ENCODE results near the gene SLC7A6OS. TPM values are rescaled to one million over a fixed set of nuclear protein-coding genes. Genes with fewer than 3 reads are reported as not detected.

Gene SLC7A6OS
- polyA plus RNA-seq, 1 donor (not counting 4 experiments of a cell fraction or from before 2014, with no cell fraction given), result 12.6 TPM

DNA sequence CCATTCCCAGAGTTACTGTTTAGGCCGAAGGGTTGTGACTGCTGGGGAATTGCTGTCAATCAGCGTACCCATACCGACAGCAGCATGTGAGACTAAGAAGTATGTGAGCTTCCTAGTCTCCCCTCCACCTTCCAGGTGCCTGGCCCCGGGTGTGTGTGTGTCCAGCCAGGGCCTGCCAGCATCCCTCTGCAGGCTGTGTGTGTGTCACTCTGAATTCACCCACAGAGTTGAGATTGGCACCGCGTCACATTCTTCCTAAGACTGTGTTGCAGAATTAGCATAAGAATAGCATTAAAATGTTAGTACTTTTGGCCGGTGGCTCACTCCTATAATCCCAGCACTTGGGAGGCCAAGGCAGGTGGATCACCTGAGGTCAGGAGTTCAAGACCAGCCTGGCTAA, 31.9 kb upstream of the SLC7A6OS start:
- no peaks in the 10 kb centered on the region for H3K9me1 ChIP-seq (ENCODE audit: control insufficient read depth, extremely low read depth, insufficient read depth, low read length)
- no peak overlapping the region for H3K27ac ChIP-seq (ENCODE audit: control insufficient read depth, insufficient read depth, low read length)
- H3K79me2 ChIP-seq (ENCODE audit: control insufficient read depth, insufficient read depth, low read length), result no peaks in the 10 kb centered on the region
- H3K4me1 ChIP-seq (ENCODE audit: control insufficient read depth, extremely low read depth, insufficient read depth, low read length), result peaks cover 7% of the 10 kb centered on the region
- TF ChIP-seq, protein P1, sequence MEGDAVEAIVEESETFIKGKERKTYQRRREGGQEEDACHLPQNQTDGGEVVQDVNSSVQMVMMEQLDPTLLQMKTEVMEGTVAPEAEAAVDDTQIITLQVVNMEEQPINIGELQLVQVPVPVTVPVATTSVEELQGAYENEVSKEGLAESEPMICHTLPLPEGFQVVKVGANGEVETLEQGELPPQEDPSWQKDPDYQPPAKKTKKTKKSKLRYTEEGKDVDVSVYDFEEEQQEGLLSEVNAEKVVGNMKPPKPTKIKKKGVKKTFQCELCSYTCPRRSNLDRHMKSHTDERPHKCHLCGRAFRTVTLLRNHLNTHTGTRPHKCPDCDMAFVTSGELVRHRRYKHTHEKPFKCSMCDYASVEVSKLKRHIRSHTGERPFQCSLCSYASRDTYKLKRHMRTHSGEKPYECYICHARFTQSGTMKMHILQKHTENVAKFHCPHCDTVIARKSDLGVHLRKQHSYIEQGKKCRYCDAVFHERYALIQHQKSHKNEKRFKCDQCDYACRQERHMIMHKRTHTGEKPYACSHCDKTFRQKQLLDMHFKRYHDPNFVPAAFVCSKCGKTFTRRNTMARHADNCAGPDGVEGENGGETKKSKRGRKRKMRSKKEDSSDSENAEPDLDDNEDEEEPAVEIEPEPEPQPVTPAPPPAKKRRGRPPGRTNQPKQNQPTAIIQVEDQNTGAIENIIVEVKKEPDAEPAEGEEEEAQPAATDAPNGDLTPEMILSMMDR (optimal IDR thresholded peaks at IDR 0.05 in 1 of 3, IDR thresholded peaks at IDR 0.05 in 1 of 3, conservative IDR thresholded peaks at IDR 0.05 in 1 of 3; ENCODE audit: extremely low read depth in 1 of 3, insufficient read depth in 2 of 3, low read length in 3 of 3), result no peak
- no peak for TF ChIP-seq EZH2 (IDR thresholded peaks at IDR 0.05; ENCODE audit: low read length)
- H3K9me3 ChIP-seq (ENCODE audit: control insufficient read depth, low read depth, low read length), result no peaks in the 10 kb centered on the region
- no peak overlapping the region for H3K4me2 ChIP-seq (ENCODE audit: control insufficient read depth, extremely low read depth, insufficient read depth, low read depth, low read length)
- no peak overlapping the region for H2AFZ ChIP-seq (ENCODE audit: control insufficient read depth, low read length)
- H4K20me1 ChIP-seq (ENCODE audit: control insufficient read depth, extremely low read depth, insufficient read depth, low read length), result peaks cover 4% of the 10 kb centered on the region
- H3K4me3 ChIP-seq (ENCODE audit: control insufficient read depth in 2 of 3, extremely low read depth in 1 of 3, insufficient read depth in 2 of 3, low read depth in 1 of 3, low read length in 3 of 3), result no peak overlapping the region
- no peaks in the 10 kb centered on the region for H3K27me3 ChIP-seq (ENCODE audit: control insufficient read depth, extremely low read depth, insufficient read depth, low read length)
- DNase-seq (ENCODE audit: low read depth, low spot score) (no peak), FAIRE-seq (no peak)
- dilution Hi-C loops (cut with MboI; ENCODE audit: extremely low pct_ligation_motif_present, low sequenced_read_pairs), result no loop called here
- H3K9ac ChIP-seq (ENCODE audit: control insufficient read depth, extremely low read depth, insufficient read depth, low read length), result no peak overlapping the region
- peaks cover 18 to 38% of the 10 kb centered on the region in 2 experiments for H3K36me3 ChIP-seq (ENCODE audit: control insufficient read depth in 2 of 2, extremely low read depth in 1 of 2, insufficient read depth in 2 of 2, low read length in 2 of 2)

DNA sequence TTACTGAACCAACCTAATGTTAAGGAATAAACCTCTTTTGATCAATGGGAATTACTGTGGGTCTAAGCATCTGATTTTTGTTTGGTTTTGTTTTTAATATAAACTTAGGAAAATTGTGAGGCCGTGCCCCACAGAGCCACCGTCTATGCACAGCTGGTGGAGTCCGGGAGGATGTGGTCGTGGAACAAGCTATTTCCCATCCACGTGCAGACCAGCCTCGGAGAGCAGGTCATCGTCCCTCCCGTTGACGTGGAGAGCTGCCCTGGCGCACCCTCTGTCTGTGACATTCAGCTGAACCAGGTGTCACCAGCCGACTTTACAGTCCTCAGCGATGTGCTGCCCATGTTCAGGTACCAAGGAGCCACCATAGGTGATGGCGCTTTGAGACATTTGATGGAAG, 28.5 kb upstream of the SLC7A6OS start:
- TF ChIP-seq, protein P1 (optimal IDR thresholded peaks at IDR 0.05 in 1 of 3, IDR thresholded peaks at IDR 0.05 in 1 of 3, conservative IDR thresholded peaks at IDR 0.05 in 1 of 3; ENCODE audit: extremely low read depth in 1 of 3, insufficient read depth in 2 of 3, low read length in 3 of 3), result no peak
- TF ChIP-seq EZH2 (IDR thresholded peaks at IDR 0.05; ENCODE audit: low read length), result no peak
- Histone ChIP-seq H3K36me3 (ENCODE audit: control insufficient read depth in 2 of 2, extremely low read depth in 1 of 2, insufficient read depth in 2 of 2, low read length in 2 of 2) (peaks cover 14 to 31% of the 10 kb centered on the region in 2 experiments), H3K4me1 (ENCODE audit: control insufficient read depth, extremely low read depth, insufficient read depth, low read length) (peaks cover 4% of the 10 kb centered on the region), H2AFZ (ENCODE audit: control insufficient read depth, low read length) (no peak overlapping the region), H3K27ac (ENCODE audit: control insufficient read depth, insufficient read depth, low read length) (no peak overlapping the region), H3K4me3 (ENCODE audit: control insufficient read depth in 2 of 3, extremely low read depth in 1 of 3, insufficient read depth in 2 of 3, low read depth in 1 of 3, low read length in 3 of 3) (no peak overlapping the region), H3K9ac (ENCODE audit: control insufficient read depth, extremely low read depth, insufficient read depth, low read length) (no peak overlapping the region), H3K9me3 (ENCODE audit: control insufficient read depth, low read depth, low read length) (no peaks in the 10 kb centered on the region), H3K79me2 (ENCODE audit: control insufficient read depth, insufficient read depth, low read length) (no peaks in the 10 kb centered on the region), H3K9me1 (ENCODE audit: control insufficient read depth, extremely low read depth, insufficient read depth, low read length) (no peaks in the 10 kb centered on the region), H4K20me1 (ENCODE audit: control insufficient read depth, extremely low read depth, insufficient read depth, low read length) (no peaks in the 10 kb centered on the region), H3K27me3 (ENCODE audit: control insufficient read depth, extremely low read depth, insufficient read depth, low read length) (no peaks in the 10 kb centered on the region), H3K4me2 (ENCODE audit: control insufficient read depth, extremely low read depth, insufficient read depth, low read depth, low read length) (no peak overlapping the region)
- DNase-seq (ENCODE audit: low read depth, low spot score), result no peak
- dilution Hi-C loops (cut with MboI; ENCODE audit: extremely low pct_ligation_motif_present, low sequenced_read_pairs), result no loop called here
- no peak for FAIRE-seq
